Muscle layer of colon (tissue), 2 donors: Measurements from ENCODE around the gene DCST1.
A peak's percentile ranks its signal among the peaks of the same experiment; 100 is the strongest.

ENCODE experiments used
- H3K27ac ChIP-seq: one replicate; pipeline ENCODE4 v1.7.0; 2013; ENCODE audit warnings: low read depth, mild to moderate bottlenecking, low read length, moderate library complexity
- H3K27me3 ChIP-seq, 2 donors: one replicate each; pipeline ENCODE4 v1.7.0; 2013; ENCODE audit warnings: low read length in 2 of 2, mild to moderate bottlenecking in 2 of 2; ENCODE audit not compliant: insufficient read depth in 2 of 2, control insufficient read depth in 1 of 2
- H3K36me3 ChIP-seq: one replicate; pipeline ENCODE4 v1.7.0; 2013; ENCODE audit warnings: mild to moderate bottlenecking, low read length; ENCODE audit not compliant: insufficient read depth
- H3K4me1 ChIP-seq: one replicate; pipeline ENCODE4 v1.7.0; 2013; ENCODE audit warnings: mild to moderate bottlenecking, low read length; ENCODE audit not compliant: insufficient read depth
- H3K4me3 ChIP-seq, 2 donors: one replicate each; pipeline ENCODE4 v1.7.0; 2013; ENCODE audit warnings: low read length in 2 of 2, low read depth in 1 of 2, mild to moderate bottlenecking in 1 of 2, moderate library complexity in 1 of 2
- H3K9ac ChIP-seq: one replicate; pipeline ENCODE4 v1.7.0; 2013; ENCODE audit warnings: low read length
- H3K9me3 ChIP-seq: one replicate; pipeline ENCODE4 v1.7.0; 2013; ENCODE audit warnings: mild to moderate bottlenecking, low read length
- donor health status: abdominal sarcoma.
- donor health status: Adenocarcinoma of cecum.

DCST1 gene

GRCh38 chr1:155009742-155010141, 23.9 kb upstream of the DCST1 start:
- Histone ChIP-seq H3K4me3 (no peak overlapping the region), H3K27me3 (no peaks in the 10 kb centered on the region), H3K9ac (no peak overlapping the region), H3K36me3 (peaks cover 10% of the 10 kb centered on the region), H3K27ac (no peak overlapping the region), H3K4me1 (peaks cover 67% of the 10 kb centered on the region), H3K9me3 (no peaks in the 10 kb centered on the region)

- Histone ChIP-seq H3K27ac (no peak overlapping the region), H3K4me3 (no peak overlapping the region), H3K9me3 (no peaks in the 10 kb centered on the region), H3K9ac (no peak overlapping the region), H3K36me3 (peaks cover 16% of the 10 kb centered on the region), H3K27me3 (no peaks in the 10 kb centered on the region), H3K4me1 (peaks cover 61% of the 10 kb centered on the region)
Measured at GRCh38 chr1:155010211-155010918, 23.3 kb upstream of the DCST1 start.

- Histone ChIP-seq H3K9ac (no peak overlapping the region), H3K27me3 (no peaks in the 10 kb centered on the region), H3K4me1 (peaks cover 55% of the 10 kb centered on the region), H3K4me3 (no peak overlapping the region), H3K9me3 (no peaks in the 10 kb centered on the region), H3K27ac (peak overlapping the region; percentile 52), H3K36me3 (peaks cover 22% of the 10 kb centered on the region)
Measured at GRCh38 chr1:155011004-155011416, 22.6 kb upstream of the DCST1 start.

- Histone ChIP-seq H3K4me1 (peaks cover 51% of the 10 kb centered on the region), H3K36me3 (peaks cover 23% of the 10 kb centered on the region), H3K27ac (peak overlapping the region; percentile 52), H3K9ac (no peak overlapping the region), H3K9me3 (no peaks in the 10 kb centered on the region), H3K4me3 (no peak overlapping the region), H3K27me3 (no peaks in the 10 kb centered on the region)
Measured at GRCh38 chr1:155011437-155012025, 22.1 kb upstream of the DCST1 start.

GRCh38 chr1:155012026-155012546, 21.5 kb upstream of the DCST1 start:
- no peaks in the 10 kb centered on the region for H3K9me3 ChIP-seq
- H3K4me3 ChIP-seq: no peak overlapping the region
- H3K9ac ChIP-seq: no peak overlapping the region
- peak overlapping the region; percentile 57 for H3K27ac ChIP-seq
- H3K4me1 ChIP-seq: peaks cover 51% of the 10 kb centered on the region
- H3K27me3 ChIP-seq: no peaks in the 10 kb centered on the region
- H3K36me3 ChIP-seq: peaks cover 23% of the 10 kb centered on the region

GRCh38 chr1:155012776-155013602, 20.6 kb upstream of the DCST1 start:
- H3K27ac ChIP-seq: peak overlapping the region; percentile 57
- H3K4me1 ChIP-seq: peaks cover 45% of the 10 kb centered on the region
- no peak overlapping the region for H3K4me3 ChIP-seq

GRCh38 chr1:155013632-155014031, 20.0 kb upstream of the DCST1 start:
- no peak overlapping the region for H3K27ac ChIP-seq
- no peak overlapping the region for H3K4me3 ChIP-seq
- peaks cover 42% of the 10 kb centered on the region for H3K4me1 ChIP-seq
- H3K9me3 ChIP-seq: no peaks in the 10 kb centered on the region
- H3K9ac ChIP-seq: no peak overlapping the region
- peaks cover 23% of the 10 kb centered on the region for H3K36me3 ChIP-seq
- H3K27me3 ChIP-seq: no peaks in the 10 kb centered on the region

More at GRCh38 chr1:155012776-155013602, 20.6 kb upstream of the DCST1 start:
- H3K9ac ChIP-seq: no peak overlapping the region
- no peaks in the 10 kb centered on the region for H3K27me3 ChIP-seq
- H3K9me3 ChIP-seq: no peaks in the 10 kb centered on the region
- H3K36me3 ChIP-seq: peaks cover 23% of the 10 kb centered on the region

- Histone ChIP-seq H3K36me3 (peaks cover 23% of the 10 kb centered on the region), H3K27ac (no peak overlapping the region), H3K27me3 (no peaks in the 10 kb centered on the region), H3K4me3 (no peak overlapping the region), H3K9me3 (no peaks in the 10 kb centered on the region), H3K4me1 (peaks cover 39% of the 10 kb centered on the region), H3K9ac (no peak overlapping the region)
Measured at GRCh38 chr1:155014709-155015508, 18.7 kb upstream of the DCST1 start.

GRCh38 chr1:155015527-155016230, 17.9 kb upstream of the DCST1 start:
- H3K27ac ChIP-seq: no peak overlapping the region
- H3K27me3 ChIP-seq: no peaks in the 10 kb centered on the region
- H3K36me3 ChIP-seq: peaks cover 23% of the 10 kb centered on the region
- H3K4me1 ChIP-seq: peaks cover 36% of the 10 kb centered on the region
- H3K9ac ChIP-seq: no peak overlapping the region
- H3K4me3 ChIP-seq: no peak overlapping the region
- no peaks in the 10 kb centered on the region for H3K9me3 ChIP-seq

- peak overlapping the region in 1 of 2 donors; percentile 18 for H3K4me3 ChIP-seq
- H3K4me1 ChIP-seq: peaks cover 30% of the 10 kb centered on the region
- peak overlapping the region; percentile 32 for H3K9ac ChIP-seq
Measured at GRCh38 chr1:155016231-155016831, 17.3 kb upstream of the DCST1 start.

More at GRCh38 chr1:155016231-155016831, 17.3 kb upstream of the DCST1 start:
- Histone ChIP-seq H3K36me3 (peaks cover 23% of the 10 kb centered on the region), H3K27me3 (no peaks in the 10 kb centered on the region), H3K27ac (peak overlapping the region; percentile 93), H3K9me3 (no peaks in the 10 kb centered on the region)
